ENCODE measurements around the gene HOXA4. TPM values are rescaled to one million over a fixed set of nuclear protein-coding genes. Genes with fewer than 3 reads are reported as not detected.
A peak's percentile ranks its signal among the peaks of the same experiment; 100 is the strongest.

The HOXA4 gene
- total and polyA plus RNA-seq, 2 experiments from 2014 or later: not detected

GRCh38 chr7:27097686-27098577 lies 32.6 kb downstream of the HOXA4 start:
- Histone ChIP-seq H2AFZ (no peak overlapping the region), H3K9me2 (ENCODE audit: insufficient read depth) (no peaks in the 10 kb centered on the region), H4K20me1 (replicated peaks; ENCODE audit: insufficient read depth) (peaks cover 57% of the 10 kb centered on the region), H3F3A (replicated peaks; ENCODE audit: low read depth) (peaks cover 55% of the 10 kb centered on the region), H3K4me3 (no peak overlapping the region), H3K4me2 (peak overlapping the region; percentile 84), H3K79me2 (replicated peaks; ENCODE audit: insufficient read depth) (no peaks in the 10 kb centered on the region), H3K27ac (ENCODE audit: low read depth) (no peak overlapping the region), H3K27me3 (ENCODE audit: insufficient read depth) (peaks cover 100% of the 10 kb centered on the region), H3K36me3 (ENCODE audit: insufficient read depth) (no peaks in the 10 kb centered on the region), H3K4me1 (ENCODE audit: insufficient read depth) (peaks cover 59% of the 10 kb centered on the region)
- peaks cover 8% of the 10 kb centered on the region; the same call in 2 of the 3 replicates for H3K9me3 Mint-ChIP-seq
- H3K36me3 Mint-ChIP-seq (ENCODE audit: low read depth): no peaks in the 10 kb centered on the region
- H3K27ac Mint-ChIP-seq: no peak overlapping the region
- peak; percentile 40 for ATAC-seq
- H3K4me3 Mint-ChIP-seq: peak overlapping the region; percentile 58; the same call in 1 of the 3 replicates
- TF ChIP-seq, protein P1, sequence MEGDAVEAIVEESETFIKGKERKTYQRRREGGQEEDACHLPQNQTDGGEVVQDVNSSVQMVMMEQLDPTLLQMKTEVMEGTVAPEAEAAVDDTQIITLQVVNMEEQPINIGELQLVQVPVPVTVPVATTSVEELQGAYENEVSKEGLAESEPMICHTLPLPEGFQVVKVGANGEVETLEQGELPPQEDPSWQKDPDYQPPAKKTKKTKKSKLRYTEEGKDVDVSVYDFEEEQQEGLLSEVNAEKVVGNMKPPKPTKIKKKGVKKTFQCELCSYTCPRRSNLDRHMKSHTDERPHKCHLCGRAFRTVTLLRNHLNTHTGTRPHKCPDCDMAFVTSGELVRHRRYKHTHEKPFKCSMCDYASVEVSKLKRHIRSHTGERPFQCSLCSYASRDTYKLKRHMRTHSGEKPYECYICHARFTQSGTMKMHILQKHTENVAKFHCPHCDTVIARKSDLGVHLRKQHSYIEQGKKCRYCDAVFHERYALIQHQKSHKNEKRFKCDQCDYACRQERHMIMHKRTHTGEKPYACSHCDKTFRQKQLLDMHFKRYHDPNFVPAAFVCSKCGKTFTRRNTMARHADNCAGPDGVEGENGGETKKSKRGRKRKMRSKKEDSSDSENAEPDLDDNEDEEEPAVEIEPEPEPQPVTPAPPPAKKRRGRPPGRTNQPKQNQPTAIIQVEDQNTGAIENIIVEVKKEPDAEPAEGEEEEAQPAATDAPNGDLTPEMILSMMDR (conservative IDR thresholded peaks at IDR 0.05; ENCODE audit: low read depth in 2 of 2): peak in 1 of 2 experiments; percentile 31; a peak in 1 of 4 replicates
- TF ChIP-seq CREB1 (CRISPR knock-in tag; IDR thresholded peaks at IDR 0.05; ENCODE audit: low read depth) (no peak), STAT1 (IDR thresholded peaks at IDR 0.05; ENCODE audit: unreplicated experiment) (no peak), EZH2phosphoT487 (IDR thresholded peaks at IDR 0.05; ENCODE audit: unreplicated experiment) (peak; percentile 78), ZNF331 (CRISPR knock-in tag; IDR thresholded peaks at IDR 0.05; ENCODE audit: low read depth) (no peak), EZH2 (IDR thresholded peaks at IDR 0.05; ENCODE audit: low read depth, unreplicated experiment) (peak; percentile 91)
- peaks cover 100% of the 10 kb centered on the region for H3K27me3 Mint-ChIP-seq (ENCODE audit: insufficient read depth, low read depth, poor library complexity)
- H3K4me1 Mint-ChIP-seq: peaks cover 58% of the 10 kb centered on the region
- peak; percentile 36 for DNase-seq (ENCODE audit: low spot score)

DNA sequence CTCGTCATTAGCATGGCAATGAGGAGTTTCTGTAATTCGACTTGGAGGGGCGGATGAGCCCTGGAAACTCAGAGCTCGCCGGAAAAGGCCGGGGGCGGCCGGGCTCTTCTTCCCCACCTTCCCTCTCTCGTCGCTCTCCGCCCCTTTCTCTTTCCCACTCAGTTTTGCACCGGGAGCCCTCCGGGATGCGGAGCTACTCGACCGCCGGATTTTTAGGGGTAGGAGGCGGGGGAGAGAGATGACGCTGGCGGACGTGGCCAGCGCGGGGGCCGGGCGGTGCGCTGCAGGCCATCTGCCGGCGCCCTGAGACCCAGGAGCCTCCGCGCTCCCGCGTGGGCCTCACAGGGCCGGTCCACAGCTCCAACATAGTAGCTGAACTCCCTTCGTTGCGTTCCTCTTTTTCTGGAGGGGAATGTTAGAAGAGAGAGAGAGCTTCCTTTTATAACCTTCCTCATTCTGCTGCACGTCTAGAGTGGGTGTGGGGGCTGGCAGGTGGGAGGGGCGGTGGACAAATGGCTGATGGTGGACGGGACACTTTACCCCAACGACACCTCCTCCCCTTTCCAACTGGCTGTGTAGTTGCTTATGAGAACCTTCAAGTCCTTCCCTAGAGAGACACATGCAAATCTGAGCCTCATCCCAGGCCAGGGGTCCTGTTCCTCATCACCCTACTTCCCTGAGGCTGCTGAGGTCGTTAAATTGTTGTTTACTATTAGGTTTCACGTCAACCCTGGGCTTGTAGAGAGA lies 33.6 kb downstream of the HOXA4 start:
- no peaks in the 10 kb centered on the region for H3K79me2 ChIP-seq (replicated peaks; ENCODE audit: insufficient read depth)
- Mint-ChIP-seq H3K9me3 (peaks cover 8% of the 10 kb centered on the region; the same call in 2 of the 3 replicates), H3K4me1 (peaks cover 62% of the 10 kb centered on the region), H3K27me3 (ENCODE audit: insufficient read depth, low read depth, poor library complexity) (peaks cover 100% of the 10 kb centered on the region), H3K4me3 (peak overlapping the region; percentile 69), H3K27ac (no peak overlapping the region), H3K36me3 (ENCODE audit: low read depth) (no peaks in the 10 kb centered on the region)
- no peak for ATAC-seq
- H2AFZ ChIP-seq: peak overlapping the region; percentile 60; the same call in 1 of the 2 replicates
- H3K27me3 ChIP-seq (ENCODE audit: insufficient read depth): peaks cover 100% of the 10 kb centered on the region
- H3K4me2 ChIP-seq: peak overlapping the region; percentile 84
- H4K20me1 ChIP-seq (replicated peaks; ENCODE audit: insufficient read depth): peaks cover 58% of the 10 kb centered on the region
- peaks cover 67% of the 10 kb centered on the region for H3K4me1 ChIP-seq (ENCODE audit: insufficient read depth)
- peak overlapping the region; percentile 60 for H3K4me3 ChIP-seq
- no peaks in the 10 kb centered on the region for H3K36me3 ChIP-seq (ENCODE audit: insufficient read depth)
- TF ChIP-seq POLR2AphosphoS5 (IDR thresholded peaks at IDR 0.05; ENCODE audit: low read depth) (no peak), NANOG (IDR thresholded peaks at IDR 0.05; ENCODE audit: borderline replicate concordance) (no peak), ZNF331 (CRISPR knock-in tag; IDR thresholded peaks at IDR 0.05; ENCODE audit: low read depth) (no peak), EZH2 (IDR thresholded peaks at IDR 0.05; ENCODE audit: low read depth, unreplicated experiment) (peak; percentile 68)
- H3K9me2 ChIP-seq (ENCODE audit: insufficient read depth): no peaks in the 10 kb centered on the region
- H3K27ac ChIP-seq (ENCODE audit: low read depth): no peak overlapping the region
- peak; percentile 47 for DNase-seq (ENCODE audit: low spot score)
- H3F3A ChIP-seq (replicated peaks; ENCODE audit: low read depth): peaks cover 55% of the 10 kb centered on the region

All from GM23338 (cell line).